ENCODE results near the gene SH3PXD2B.

SH3PXD2B gene

GRCh38 chr5:172499287-172499686 lies 45.0 kb upstream of the SH3PXD2B start:
- no peak for TF ChIP-seq ZBTB7A (IDR thresholded peaks at IDR 0.05; ENCODE audit: low read depth)
- no peak for TF ChIP-seq CREB1 (IDR thresholded peaks at IDR 0.05; ENCODE audit: low read depth)
- no peak for TF ChIP-seq REST (IDR thresholded peaks at IDR 0.05; ENCODE audit: low read depth)
- no peak for TF ChIP-seq USF1 (IDR thresholded peaks at IDR 0.05)
- no peak for TF ChIP-seq EGR1 (IDR thresholded peaks at IDR 0.05)

GRCh38 chr5:172498431-172499129 lies 44.3 kb upstream of the SH3PXD2B start:
- no peak for TF ChIP-seq TCF12 (IDR thresholded peaks at IDR 0.05; ENCODE audit: low read depth)
- TF ChIP-seq TEAD4 (IDR thresholded peaks at IDR 0.05) = no peak
- TF ChIP-seq TAF1 (IDR thresholded peaks at IDR 0.05; ENCODE audit: low read depth) = no peak
- TF ChIP-seq CREB1 (IDR thresholded peaks at IDR 0.05; ENCODE audit: low read depth) = no peak
- no peak for TF ChIP-seq REST (IDR thresholded peaks at IDR 0.05; ENCODE audit: low read depth)
- no peak for TF ChIP-seq USF1 (IDR thresholded peaks at IDR 0.05)
- TF ChIP-seq MAX (IDR thresholded peaks at IDR 0.05) = no peak
- TF ChIP-seq CEBPB (IDR thresholded peaks at IDR 0.05) = no peak
- TF ChIP-seq YY1 (IDR thresholded peaks at IDR 0.05; ENCODE audit: low read depth) = no peak
- TF ChIP-seq NFIC (IDR thresholded peaks at IDR 0.05) = no peak
- no peak for TF ChIP-seq EGR1 (IDR thresholded peaks at IDR 0.05)
- TF ChIP-seq EP300 (IDR thresholded peaks at IDR 0.05; ENCODE audit: borderline replicate concordance) = no peak
- no peak for TF ChIP-seq RAD21 (IDR thresholded peaks at IDR 0.05; ENCODE audit: low read depth)

GRCh38 chr5:172497591-172498255 lies 43.4 kb upstream of the SH3PXD2B start:
- no peak for TF ChIP-seq USF1 (IDR thresholded peaks at IDR 0.05)
- TF ChIP-seq FOXM1 (IDR thresholded peaks at IDR 0.05; ENCODE audit: borderline replicate concordance, low read depth) = no peak
- TF ChIP-seq ZBTB7A (IDR thresholded peaks at IDR 0.05; ENCODE audit: low read depth) = no peak
- no peak for TF ChIP-seq YY1 (IDR thresholded peaks at IDR 0.05; ENCODE audit: low read depth)
- no peak for TF ChIP-seq NFIC (IDR thresholded peaks at IDR 0.05)
- no peak for TF ChIP-seq TAF1 (IDR thresholded peaks at IDR 0.05; ENCODE audit: low read depth)
- no peak for TF ChIP-seq REST (IDR thresholded peaks at IDR 0.05; ENCODE audit: low read depth)
- TF ChIP-seq EGR1 (IDR thresholded peaks at IDR 0.05) = no peak
- no peak for TF ChIP-seq TCF12 (IDR thresholded peaks at IDR 0.05; ENCODE audit: low read depth)
- no peak for TF ChIP-seq MAX (IDR thresholded peaks at IDR 0.05)
- TF ChIP-seq EP300 (IDR thresholded peaks at IDR 0.05; ENCODE audit: borderline replicate concordance) = no peak
- no peak for TF ChIP-seq CEBPB (IDR thresholded peaks at IDR 0.05)
- no peak for TF ChIP-seq RAD21 (IDR thresholded peaks at IDR 0.05; ENCODE audit: low read depth)
- TF ChIP-seq CREB1 (IDR thresholded peaks at IDR 0.05; ENCODE audit: low read depth) = no peak
- no peak for TF ChIP-seq TEAD4 (IDR thresholded peaks at IDR 0.05)
